HepG2 (cell line): Measurements from ENCODE around the gene EMC9. TPM values are rescaled to one million over a fixed set of nuclear protein-coding genes. Genes with fewer than 3 reads are reported as not detected.

Experiments
- EP300 ChIP-seq, 3 experiments: sonication (generic) in 1 of 3; formaldehyde crosslinking in 1 of 3; IDR thresholded peaks; 2 replicates each; pipeline versions ENCODE4 v1.5.1 to v1.6.1; 2011 to 2020; ENCODE audit warnings: low read depth in 2 of 3, low read length in 2 of 3, borderline replicate concordance in 1 of 3, improper control_type of control experiment in 1 of 3, mild to moderate bottlenecking in 1 of 3, missing genetic modification reagents in 1 of 3, moderate library complexity in 1 of 3
- FOSL2 ChIP-seq: sonication (generic); formaldehyde crosslinking; IDR thresholded peaks from 2 replicates; pipeline ENCODE4 v1.4.0; 2020; ENCODE audit warnings: missing genetic modification reagents
- GTF3A ChIP-seq: sonication (generic); formaldehyde crosslinking; conservative IDR thresholded peaks from 2 replicates; pipeline ENCODE4 v1.4.0; 2020; ENCODE audit warnings: mild to moderate bottlenecking, missing genetic modification reagents
- MED8 ChIP-seq: sonication (generic); formaldehyde crosslinking; IDR thresholded peaks from 2 replicates; pipeline ENCODE4 v1.8.1; 2023; ENCODE audit warnings: mild to moderate bottlenecking, missing genetic modification reagents; ENCODE audit not compliant: insufficient replicate concordance
- MTA1 ChIP-seq: sonication (generic); formaldehyde crosslinking; IDR thresholded peaks from 2 replicates; pipeline ENCODE4 v1.4.0; 2020; ENCODE audit warnings: missing genetic modification reagents, mild to moderate bottlenecking, borderline replicate concordance
- SMC3 ChIP-seq: IDR thresholded peaks from 2 replicates; pipeline ENCODE4 v1.6.1; 2011; ENCODE audit warnings: low read length, improper control_type of control experiment
- TAF1 ChIP-seq: sonication (generic); formaldehyde crosslinking; IDR thresholded peaks from 2 replicates; pipeline ENCODE4 v1.4.0; 2020; ENCODE audit warnings: missing genetic modification reagents
- TRIM24 ChIP-seq: sonication (generic); formaldehyde crosslinking; IDR thresholded peaks from 2 replicates; pipeline ENCODE4 v1.8.0; 2022; ENCODE audit warnings: mild to moderate bottlenecking, missing genetic modification reagents
- ZNF136 ChIP-seq: sonication (generic); formaldehyde crosslinking; IDR thresholded peaks from 2 replicates; pipeline ENCODE4 v1.8.1; 2022; ENCODE audit warnings: low read depth, mild to moderate bottlenecking, moderate library complexity, missing genetic modification reagents
- ZNF160 ChIP-seq: sonication (generic); formaldehyde crosslinking; IDR thresholded peaks from 2 replicates; pipeline ENCODE4 v1.8.0; 2022; ENCODE audit warnings: mild to moderate bottlenecking, inconsistent platforms, missing genetic modification reagents
- ZNF792 ChIP-seq: IDR thresholded peaks from 2 replicates; pipeline ENCODE4 v1.6.1; 2016
- ZNF891 ChIP-seq: sonication (generic); formaldehyde crosslinking; IDR thresholded peaks from 2 replicates; pipeline ENCODE4 v1.5.0; 2020; ENCODE audit warnings: mild to moderate bottlenecking, missing genetic modification reagents
- polyA plus RNA-seq, 8 experiments: library from polyadenylated mRNA; depleted of rRNA in 3 of 8; stranded (reverse) in 7 of 8; unstranded in 1 of 8; fragments of >200 nt; fragmentation: Illumina TruSeq in 4 of 8; extraction: Trizol in 4 of 8; gene quantifications; 2 replicates each; pipeline versions ENCODE4 v1.2.1 to v1.2.3, GENCODE V29; 2011 to 2016; ENCODE audit warnings: low read depth in 4 of 8, missing spikeins in 1 of 8, mixed read lengths in 1 of 8; ENCODE audit not compliant: insufficient read depth in 1 of 8
- total RNA-seq, 5 experiments: library from RNA; depleted of rRNA; stranded (reverse); fragments of >200 nt; fragmentation: Illumina TruSeq; extraction: Trizol; gene quantifications; 2 replicates each; pipeline ENCODE4 v1.2.3, GENCODE V29; 2016; ENCODE audit warnings: low read depth in 1 of 5
- TF ChIP-seq, protein P1 (sequence below): sonication (generic); formaldehyde crosslinking; IDR thresholded peaks from 2 replicates; pipeline ENCODE4 v1.8.1; 2023; ENCODE audit warnings: missing genetic modification reagents, inconsistent platforms, borderline replicate concordance
- TF ChIP-seq, protein P2 (sequence below): sonication (generic); formaldehyde crosslinking; IDR thresholded peaks from 2 replicates; pipeline ENCODE4 v1.5.0; 2020; ENCODE audit warnings: missing genetic modification reagents
- TF ChIP-seq, protein P3 (sequence below): sonication (generic); formaldehyde crosslinking; IDR thresholded peaks from 2 replicates; pipeline ENCODE4 v1.5.1; 2020; ENCODE audit warnings: missing genetic modification reagents, mild to moderate bottlenecking, borderline replicate concordance
- TF ChIP-seq, protein P4 (sequence below): sonication (generic); formaldehyde crosslinking; IDR thresholded peaks from 2 replicates; pipeline ENCODE4 v1.9.0; 2021; ENCODE audit warnings: missing genetic modification reagents, mild to moderate bottlenecking, borderline replicate concordance
- TF ChIP-seq, protein P5 (sequence below): sonication (generic); formaldehyde crosslinking; IDR thresholded peaks from 2 replicates; pipeline ENCODE4 v1.9.0; 2021; ENCODE audit warnings: missing genetic modification reagents, borderline replicate concordance
- TF ChIP-seq, protein P6 (sequence below): sonication (generic); formaldehyde crosslinking; IDR thresholded peaks from 2 replicates; pipeline ENCODE4 v1.8.1; 2023; ENCODE audit warnings: mild to moderate bottlenecking, missing genetic modification reagents

EMC9 gene
- total and polyA plus RNA-seq, 2 of the 13 experiments (the other 11 are each of a cell fraction or from before 2014, with no cell fraction given), result 60.5 to 78.7 TPM

DNA sequence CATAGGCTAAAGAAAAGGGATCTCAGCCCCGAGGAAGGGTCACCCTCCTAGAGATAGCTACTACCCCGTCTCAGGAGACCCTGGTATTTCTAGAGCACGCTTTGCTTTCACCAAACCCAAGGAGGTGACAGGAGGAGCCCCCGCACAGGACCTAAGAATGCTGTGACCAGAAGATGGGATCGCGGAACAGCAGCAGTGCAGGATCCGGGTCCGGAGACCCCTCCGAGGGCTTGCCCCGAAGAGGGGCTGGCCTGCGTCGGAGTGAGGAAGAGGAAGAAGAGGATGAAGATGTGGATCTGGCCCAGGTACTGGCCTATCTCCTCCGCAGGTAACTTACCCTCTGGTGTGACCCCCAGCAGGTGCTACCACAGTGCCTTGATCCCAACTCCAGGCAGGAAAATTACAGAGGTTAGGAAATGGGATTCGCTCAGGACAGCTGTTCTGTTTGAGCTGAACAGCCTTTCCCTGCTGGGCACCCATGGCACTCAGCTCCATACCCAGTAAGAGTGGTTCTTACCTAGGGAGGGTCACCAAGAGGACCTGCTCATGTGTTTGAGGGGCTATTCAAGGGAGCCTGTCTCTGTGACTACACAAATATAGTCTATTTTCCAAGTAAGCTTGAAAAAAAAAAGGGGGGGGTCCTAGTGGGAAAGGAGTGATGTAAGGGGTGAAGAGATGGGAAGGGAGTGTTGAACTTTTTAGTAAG is 25.8 kb downstream of the EMC9 start (continued):
- no peak for TF ChIP-seq EP300 (IDR thresholded peaks at IDR 0.05; ENCODE audit: low read depth in 2 of 2, low read length in 2 of 2)
- peak; percentile 3; the same call in 1 of the 2 replicates for TF ChIP-seq EP300 (CRISPR knock-in tag; IDR thresholded peaks at IDR 0.05; ENCODE audit: borderline replicate concordance)
- TF ChIP-seq ZNF891 (CRISPR knock-in tag), result peak; percentile 95
- TF ChIP-seq TAF1 (CRISPR knock-in tag), result no peak
- no peak for TF ChIP-seq GTF3A (CRISPR knock-in tag)
- TF ChIP-seq FOSL2 (CRISPR knock-in tag), result no peak
- TF ChIP-seq TRIM24 (CRISPR knock-in tag), result no peak
- TF ChIP-seq MED8 (CRISPR knock-in tag), result peak; percentile 35
- no peak; the same call in 1 of the 2 replicates for TF ChIP-seq MTA1
- TF ChIP-seq, protein P1, sequence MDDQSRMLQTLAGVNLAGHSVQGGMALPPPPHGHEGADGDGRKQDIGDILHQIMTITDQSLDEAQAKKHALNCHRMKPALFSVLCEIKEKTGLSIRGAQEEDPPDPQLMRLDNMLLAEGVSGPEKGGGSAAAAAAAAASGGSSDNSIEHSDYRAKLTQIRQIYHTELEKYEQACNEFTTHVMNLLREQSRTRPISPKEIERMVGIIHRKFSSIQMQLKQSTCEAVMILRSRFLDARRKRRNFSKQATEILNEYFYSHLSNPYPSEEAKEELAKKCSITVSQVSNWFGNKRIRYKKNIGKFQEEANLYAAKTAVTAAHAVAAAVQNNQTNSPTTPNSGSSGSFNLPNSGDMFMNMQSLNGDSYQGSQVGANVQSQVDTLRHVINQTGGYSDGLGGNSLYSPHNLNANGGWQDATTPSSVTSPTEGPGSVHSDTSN, result peak; percentile 28; the same call in 1 of the 2 replicates
- TF ChIP-seq, protein P2, sequence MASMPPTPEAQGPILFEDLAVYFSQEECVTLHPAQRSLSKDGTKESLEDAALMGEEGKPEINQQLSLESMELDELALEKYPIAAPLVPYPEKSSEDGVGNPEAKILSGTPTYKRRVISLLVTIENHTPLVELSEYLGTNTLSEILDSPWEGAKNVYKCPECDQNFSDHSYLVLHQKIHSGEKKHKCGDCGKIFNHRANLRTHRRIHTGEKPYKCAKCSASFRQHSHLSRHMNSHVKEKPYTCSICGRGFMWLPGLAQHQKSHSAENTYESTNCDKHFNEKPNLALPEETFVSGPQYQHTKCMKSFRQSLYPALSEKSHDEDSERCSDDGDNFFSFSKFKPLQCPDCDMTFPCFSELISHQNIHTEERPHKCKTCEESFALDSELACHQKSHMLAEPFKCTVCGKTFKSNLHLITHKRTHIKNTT (CRISPR knock-in tag), result no peak
- no peak for TF ChIP-seq ZNF792 (CRISPR knock-in tag)
- TF ChIP-seq, protein P3, sequence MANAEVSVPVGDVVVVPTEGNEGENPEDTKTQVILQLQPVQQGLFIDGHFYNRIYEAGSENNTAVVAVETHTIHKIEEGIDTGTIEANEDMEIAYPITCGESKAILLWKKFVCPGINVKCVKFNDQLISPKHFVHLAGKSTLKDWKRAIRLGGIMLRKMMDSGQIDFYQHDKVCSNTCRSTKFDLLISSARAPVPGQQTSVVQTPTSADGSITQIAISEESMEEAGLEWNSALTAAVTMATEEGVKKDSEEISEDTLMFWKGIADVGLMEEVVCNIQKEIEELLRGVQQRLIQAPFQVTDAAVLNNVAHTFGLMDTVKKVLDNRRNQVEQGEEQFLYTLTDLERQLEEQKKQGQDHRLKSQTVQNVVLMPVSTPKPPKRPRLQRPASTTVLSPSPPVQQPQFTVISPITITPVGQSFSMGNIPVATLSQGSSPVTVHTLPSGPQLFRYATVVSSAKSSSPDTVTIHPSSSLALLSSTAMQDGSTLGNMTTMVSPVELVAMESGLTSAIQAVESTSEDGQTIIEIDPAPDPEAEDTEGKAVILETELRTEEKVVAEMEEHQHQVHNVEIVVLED, result no peak
- no peak for TF ChIP-seq SMC3
- TF ChIP-seq, protein P4, sequence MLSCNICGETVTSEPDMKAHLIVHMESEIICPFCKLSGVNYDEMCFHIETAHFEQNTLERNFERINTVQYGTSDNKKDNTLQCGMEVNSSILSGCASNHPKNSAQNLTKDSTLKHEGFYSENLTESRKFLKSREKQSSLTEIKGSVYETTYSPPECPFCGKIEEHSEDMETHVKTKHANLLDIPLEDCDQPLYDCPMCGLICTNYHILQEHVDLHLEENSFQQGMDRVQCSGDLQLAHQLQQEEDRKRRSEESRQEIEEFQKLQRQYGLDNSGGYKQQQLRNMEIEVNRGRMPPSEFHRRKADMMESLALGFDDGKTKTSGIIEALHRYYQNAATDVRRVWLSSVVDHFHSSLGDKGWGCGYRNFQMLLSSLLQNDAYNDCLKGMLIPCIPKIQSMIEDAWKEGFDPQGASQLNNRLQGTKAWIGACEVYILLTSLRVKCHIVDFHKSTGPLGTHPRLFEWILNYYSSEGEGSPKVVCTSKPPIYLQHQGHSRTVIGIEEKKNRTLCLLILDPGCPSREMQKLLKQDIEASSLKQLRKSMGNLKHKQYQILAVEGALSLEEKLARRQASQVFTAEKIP (CRISPR knock-in tag), result no peak
- TF ChIP-seq ZNF136 (CRISPR knock-in tag), result no peak
- no peak for TF ChIP-seq ZNF160 (CRISPR knock-in tag)
- TF ChIP-seq, protein P5, sequence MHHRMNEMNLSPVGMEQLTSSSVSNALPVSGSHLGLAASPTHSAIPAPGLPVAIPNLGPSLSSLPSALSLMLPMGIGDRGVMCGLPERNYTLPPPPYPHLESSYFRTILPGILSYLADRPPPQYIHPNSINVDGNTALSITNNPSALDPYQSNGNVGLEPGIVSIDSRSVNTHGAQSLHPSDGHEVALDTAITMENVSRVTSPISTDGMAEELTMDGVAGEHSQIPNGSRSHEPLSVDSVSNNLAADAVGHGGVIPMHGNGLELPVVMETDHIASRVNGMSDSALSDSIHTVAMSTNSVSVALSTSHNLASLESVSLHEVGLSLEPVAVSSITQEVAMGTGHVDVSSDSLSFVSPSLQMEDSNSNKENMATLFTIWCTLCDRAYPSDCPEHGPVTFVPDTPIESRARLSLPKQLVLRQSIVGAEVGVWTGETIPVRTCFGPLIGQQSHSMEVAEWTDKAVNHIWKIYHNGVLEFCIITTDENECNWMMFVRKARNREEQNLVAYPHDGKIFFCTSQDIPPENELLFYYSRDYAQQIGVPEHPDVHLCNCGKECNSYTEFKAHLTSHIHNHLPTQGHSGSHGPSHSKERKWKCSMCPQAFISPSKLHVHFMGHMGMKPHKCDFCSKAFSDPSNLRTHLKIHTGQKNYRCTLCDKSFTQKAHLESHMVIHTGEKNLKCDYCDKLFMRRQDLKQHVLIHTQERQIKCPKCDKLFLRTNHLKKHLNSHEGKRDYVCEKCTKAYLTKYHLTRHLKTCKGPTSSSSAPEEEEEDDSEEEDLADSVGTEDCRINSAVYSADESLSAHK (CRISPR knock-in tag), result no peak
- TF ChIP-seq, protein P6, sequence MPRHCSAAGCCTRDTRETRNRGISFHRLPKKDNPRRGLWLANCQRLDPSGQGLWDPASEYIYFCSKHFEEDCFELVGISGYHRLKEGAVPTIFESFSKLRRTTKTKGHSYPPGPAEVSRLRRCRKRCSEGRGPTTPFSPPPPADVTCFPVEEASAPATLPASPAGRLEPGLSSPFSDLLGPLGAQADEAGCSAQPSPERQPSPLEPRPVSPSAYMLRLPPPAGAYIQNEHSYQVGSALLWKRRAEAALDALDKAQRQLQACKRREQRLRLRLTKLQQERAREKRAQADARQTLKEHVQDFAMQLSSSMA (CRISPR knock-in tag), result peak; percentile 86; the same call in 1 of the 2 replicates
